GM21390 (cell line): ENCODE data around the gene EMC9.

Experiments
- ATAC-seq: cut with Tn5 transposase; IDR thresholded peaks from one replicate; pipeline ENCODE4 v1.9.1; 2021; ENCODE audit not compliant: unreplicated experiment

EMC9 gene

GRCh38 chr14:24092505-24093206, 48.7 kb downstream of the EMC9 start:
- no peak for ATAC-seq

- no peak for ATAC-seq
Measured at GRCh38 chr14:24092110-24092504, 49.3 kb downstream of the EMC9 start.

- no peak for ATAC-seq
Measured at GRCh38 chr14:24089890-24090289, 51.5 kb downstream of the EMC9 start.
